ENCODE results near the gene GAS2L2. TPM values are rescaled to one million over a fixed set of nuclear protein-coding genes. Genes with fewer than 3 reads are reported as not detected.
A peak's percentile ranks its signal among the peaks of the same experiment; 100 is the strongest.

The GAS2L2 gene
- not detected in 3 replicates for total RNA-seq
- long read RNA-seq = 0 reads

DNA sequence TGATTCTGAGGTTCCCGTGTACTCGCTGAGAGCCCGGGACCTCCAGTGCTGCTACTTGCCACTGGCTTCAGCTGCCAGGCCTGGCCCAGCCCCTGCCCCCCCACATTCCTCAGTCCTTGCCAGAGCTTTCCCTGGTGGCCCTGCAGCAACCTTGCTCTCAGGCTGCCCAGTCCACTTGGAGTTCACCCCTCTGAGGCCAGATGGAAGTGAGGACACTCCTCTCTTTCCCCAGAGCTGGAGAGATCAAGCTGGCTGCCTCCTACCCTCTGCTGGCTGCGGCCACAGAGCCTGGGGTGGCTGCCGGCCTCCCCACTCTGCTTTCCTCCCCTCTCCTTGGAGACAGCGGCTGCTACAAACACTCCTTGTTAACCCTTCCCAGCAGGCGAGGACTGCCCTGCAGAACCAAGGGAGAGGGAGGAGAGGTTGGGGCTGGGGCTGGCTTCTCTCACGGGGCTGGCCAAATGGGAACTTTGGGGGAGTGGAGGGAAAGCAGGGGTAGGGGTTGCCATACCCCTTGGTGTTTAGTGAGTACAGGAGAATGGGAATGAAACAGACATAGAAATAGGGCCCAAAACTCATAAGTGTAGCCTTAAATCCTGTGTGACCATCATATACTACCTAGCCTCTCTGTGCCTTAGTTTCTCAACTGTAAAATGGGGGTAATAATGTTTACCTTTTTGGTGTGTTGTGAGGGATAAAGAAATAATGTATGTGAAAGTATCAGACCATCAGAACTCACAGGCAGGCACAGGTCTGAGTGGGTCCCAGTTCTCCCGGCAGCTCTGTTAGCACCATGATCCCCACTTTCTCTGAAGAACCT lies at the start of gene GAS2L2:
Gene GAS2L2, minus strand, starts transcription at position 295 of the 820 bp plus-strand sequence. CDS start 389 bp downstream, outside the sequence.
- no peak within 1 kb of the TSS for H3K27ac Mint-ChIP-seq (ENCODE audit: unreplicated experiment)

DNA sequence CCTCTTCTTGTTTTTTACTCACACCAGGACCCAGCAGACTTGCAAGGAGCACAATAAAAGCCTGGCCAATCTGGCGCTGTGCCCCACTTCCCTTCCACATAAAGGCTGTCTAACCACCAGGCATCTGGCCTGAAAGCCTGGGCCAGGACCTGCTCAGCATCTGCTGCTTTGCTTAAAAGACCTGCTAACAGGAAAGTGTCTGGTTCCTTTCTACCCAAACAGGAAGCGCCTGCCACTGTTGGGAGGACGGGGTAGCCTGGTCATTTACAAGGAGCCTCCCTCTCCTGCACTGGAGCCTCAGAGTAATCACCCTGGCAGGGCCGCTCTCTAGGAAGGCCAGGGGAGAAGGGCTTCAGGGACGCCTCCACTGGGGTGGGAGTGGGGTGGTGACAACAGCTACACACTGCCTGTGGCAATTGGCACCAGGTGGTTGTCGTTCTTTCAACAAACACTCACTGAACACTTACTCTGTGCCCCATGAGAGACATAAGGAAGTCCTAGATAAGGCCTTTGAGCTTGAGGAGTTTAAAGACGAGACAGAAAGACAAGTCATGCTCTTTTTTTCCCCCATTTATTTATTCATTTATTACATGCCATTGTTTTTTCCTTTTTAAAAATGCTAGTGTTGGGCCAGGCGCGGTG lies 48.7 kb upstream of the GAS2L2 start:
- H3K4me3 Mint-ChIP-seq (ENCODE audit: unreplicated experiment) = no peak overlapping the region
- no peaks in the 10 kb centered on the region for H3K27me3 Mint-ChIP-seq (ENCODE audit: low read depth)
- no peaks in the 10 kb centered on the region for H3K9me3 Mint-ChIP-seq (ENCODE audit: low read depth)
- TF ChIP-seq, protein P1, sequence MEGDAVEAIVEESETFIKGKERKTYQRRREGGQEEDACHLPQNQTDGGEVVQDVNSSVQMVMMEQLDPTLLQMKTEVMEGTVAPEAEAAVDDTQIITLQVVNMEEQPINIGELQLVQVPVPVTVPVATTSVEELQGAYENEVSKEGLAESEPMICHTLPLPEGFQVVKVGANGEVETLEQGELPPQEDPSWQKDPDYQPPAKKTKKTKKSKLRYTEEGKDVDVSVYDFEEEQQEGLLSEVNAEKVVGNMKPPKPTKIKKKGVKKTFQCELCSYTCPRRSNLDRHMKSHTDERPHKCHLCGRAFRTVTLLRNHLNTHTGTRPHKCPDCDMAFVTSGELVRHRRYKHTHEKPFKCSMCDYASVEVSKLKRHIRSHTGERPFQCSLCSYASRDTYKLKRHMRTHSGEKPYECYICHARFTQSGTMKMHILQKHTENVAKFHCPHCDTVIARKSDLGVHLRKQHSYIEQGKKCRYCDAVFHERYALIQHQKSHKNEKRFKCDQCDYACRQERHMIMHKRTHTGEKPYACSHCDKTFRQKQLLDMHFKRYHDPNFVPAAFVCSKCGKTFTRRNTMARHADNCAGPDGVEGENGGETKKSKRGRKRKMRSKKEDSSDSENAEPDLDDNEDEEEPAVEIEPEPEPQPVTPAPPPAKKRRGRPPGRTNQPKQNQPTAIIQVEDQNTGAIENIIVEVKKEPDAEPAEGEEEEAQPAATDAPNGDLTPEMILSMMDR (IDR thresholded peaks at IDR 0.05) = no peak
- peaks cover 49% of the 10 kb centered on the region for H3K4me1 Mint-ChIP-seq (ENCODE audit: low read depth)
- H3K36me3 Mint-ChIP-seq (ENCODE audit: low read depth) = no peaks in the 10 kb centered on the region
- peak overlapping the region; percentile 66 for H3K27ac Mint-ChIP-seq (ENCODE audit: unreplicated experiment)
- no peak for DNase-seq (ENCODE audit: low spot score)

More for the DNA sequence above, at the start of gene GAS2L2:
- H3K27me3 Mint-ChIP-seq (ENCODE audit: low read depth) = peaks cover 19% of the 10 kb centered on the region
- TF ChIP-seq, protein P1 (IDR thresholded peaks at IDR 0.05) = no peak
- H3K9me3 Mint-ChIP-seq (ENCODE audit: low read depth) = no peaks in the 10 kb centered on the region
- peaks cover 20% of the 10 kb centered on the region for H3K4me1 Mint-ChIP-seq (ENCODE audit: low read depth)
- no peak within 1 kb of the TSS for H3K4me3 Mint-ChIP-seq (ENCODE audit: unreplicated experiment)
- no peak for DNase-seq (ENCODE audit: low spot score)
- no peaks in the 10 kb centered on the region for H3K36me3 Mint-ChIP-seq (ENCODE audit: low read depth)

DNA sequence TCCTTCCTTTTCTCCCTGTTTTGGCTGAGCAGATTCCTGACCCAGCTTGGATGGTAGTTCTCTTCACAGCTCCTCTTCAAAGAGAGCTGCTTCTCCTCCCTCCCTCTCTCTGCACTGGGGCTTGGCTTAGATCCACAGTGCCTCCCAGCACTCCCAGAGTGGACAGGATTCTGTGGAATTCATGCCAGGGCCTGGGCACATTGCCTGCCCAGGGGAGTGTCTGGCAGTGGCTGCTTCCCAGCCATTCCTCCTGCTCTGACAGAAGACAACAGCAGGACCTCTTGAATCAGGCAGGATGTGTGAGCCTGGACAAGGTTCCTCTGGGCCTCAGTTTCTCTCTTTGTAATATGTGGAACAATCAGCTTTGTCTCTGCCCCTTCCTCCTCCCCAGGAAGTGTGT lies 46.9 kb upstream of the GAS2L2 start:
- TF ChIP-seq, protein P1 (IDR thresholded peaks at IDR 0.05) = no peak
- H3K9me3 Mint-ChIP-seq (ENCODE audit: low read depth) = no peaks in the 10 kb centered on the region
- peaks cover 50% of the 10 kb centered on the region for H3K4me1 Mint-ChIP-seq (ENCODE audit: low read depth)
- DNase-seq (ENCODE audit: low spot score) = no peak
- no peaks in the 10 kb centered on the region for H3K27me3 Mint-ChIP-seq (ENCODE audit: low read depth)
- H3K27ac Mint-ChIP-seq (ENCODE audit: unreplicated experiment) = peak overlapping the region; percentile 84
- no peaks in the 10 kb centered on the region for H3K36me3 Mint-ChIP-seq (ENCODE audit: low read depth)
- H3K4me3 Mint-ChIP-seq (ENCODE audit: unreplicated experiment) = no peak overlapping the region

DNA sequence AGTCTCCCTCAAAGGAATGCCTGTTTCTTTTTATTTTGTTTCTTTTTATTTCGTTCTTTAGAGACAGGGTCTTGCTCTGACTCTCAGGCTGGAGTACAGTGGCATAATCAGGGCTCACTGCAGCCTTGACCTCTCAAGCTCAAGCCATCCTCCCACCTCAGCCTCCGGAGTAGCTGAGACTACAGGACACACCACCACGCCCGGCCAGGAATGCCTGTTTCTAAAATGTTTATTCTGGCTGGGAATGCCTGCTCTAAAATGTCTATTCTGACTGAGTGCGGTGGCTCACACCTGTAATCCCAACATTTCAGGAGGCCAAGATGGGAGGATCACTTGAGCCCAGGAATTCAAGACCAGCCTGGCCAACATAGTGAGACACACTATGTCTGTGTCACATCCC lies 44.9 kb upstream of the GAS2L2 start:
- H3K9me3 Mint-ChIP-seq (ENCODE audit: low read depth) = no peaks in the 10 kb centered on the region
- peaks cover 55% of the 10 kb centered on the region for H3K4me1 Mint-ChIP-seq (ENCODE audit: low read depth)
- peaks cover 1% of the 10 kb centered on the region for H3K27me3 Mint-ChIP-seq (ENCODE audit: low read depth)
- no peaks in the 10 kb centered on the region for H3K36me3 Mint-ChIP-seq (ENCODE audit: low read depth)
- no peak for DNase-seq (ENCODE audit: low spot score)
- TF ChIP-seq, protein P1 (IDR thresholded peaks at IDR 0.05) = no peak
- H3K4me3 Mint-ChIP-seq (ENCODE audit: unreplicated experiment) = no peak overlapping the region
- H3K27ac Mint-ChIP-seq (ENCODE audit: unreplicated experiment) = no peak overlapping the region

DNA sequence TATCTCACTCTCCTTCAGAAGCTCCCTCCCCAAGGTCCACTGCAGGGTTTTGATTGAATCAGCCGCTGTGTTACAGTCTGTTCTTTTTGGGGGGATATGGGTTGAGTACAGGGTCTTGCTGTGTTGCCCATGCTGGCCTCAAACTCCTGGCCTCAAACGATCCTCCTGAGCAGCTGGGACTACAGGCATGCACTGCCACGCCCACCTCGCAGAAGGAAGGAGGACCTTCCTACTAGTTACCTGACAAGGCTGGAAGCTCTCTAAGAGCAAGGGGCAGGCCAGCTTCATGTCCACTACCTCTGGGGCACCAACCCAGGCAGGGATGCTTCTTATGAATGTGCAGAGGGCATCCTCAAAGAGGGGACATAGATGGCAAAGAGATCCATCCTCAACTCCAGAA lies 44.3 kb upstream of the GAS2L2 start:
- Mint-ChIP-seq H3K36me3 (ENCODE audit: low read depth) (no peaks in the 10 kb centered on the region), H3K27me3 (ENCODE audit: low read depth) (peaks cover 1% of the 10 kb centered on the region)
- DNase-seq (ENCODE audit: low spot score) = no peak

More for the DNA sequence above, 44.3 kb upstream of the GAS2L2 start:
- Mint-ChIP-seq H3K27ac (ENCODE audit: unreplicated experiment) (no peak overlapping the region), H3K9me3 (ENCODE audit: low read depth) (no peaks in the 10 kb centered on the region), H3K4me1 (ENCODE audit: low read depth) (peaks cover 60% of the 10 kb centered on the region), H3K4me3 (ENCODE audit: unreplicated experiment) (no peak overlapping the region)
- TF ChIP-seq, protein P1 (IDR thresholded peaks at IDR 0.05) = no peak

All from chondrocyte (in vitro differentiated cells).